WTC11 (cell line): Measurements from ENCODE around the gene ZNRF3.

Experiments used
- CTCF ChIP-seq: fragments of 200-600 bp; IDR thresholded peaks from 2 replicates; pipeline ENCODE4 v1.8.0; 2022; ENCODE audit warnings: antibody characterized with exemption
- ZNF532 ChIP-seq: fragments of 250-450 bp; sonication (Bioruptor Pico); IDR thresholded peaks from 2 replicates; pipeline ENCODE4 v1.9.0; 2021; ENCODE audit warnings: mild to moderate bottlenecking, borderline replicate concordance

GRCh38 chr22:28857288-28857687, 26.1 kb upstream of the ZNRF3 start:
- TF ChIP-seq ZNF532 (CRISPR knock-in tag): no peak
- TF ChIP-seq CTCF: no peak
